GM18508 (cell line): ENCODE results near the gene CALD1.
"Not testable (repeated sequence)": the region's sequence is repeated elsewhere in the genome, so short reads cannot be mapped to it uniquely, and the experiment has no call there.

Source experiments
- ATAC-seq: cut with Tn5 transposase; IDR thresholded peaks from one replicate; pipeline ENCODE4 v1.9.1; 2021; ENCODE audit warnings: moderate number of reproducible peaks; ENCODE audit not compliant: insufficient read depth, unreplicated experiment

CALD1 gene

DNA sequence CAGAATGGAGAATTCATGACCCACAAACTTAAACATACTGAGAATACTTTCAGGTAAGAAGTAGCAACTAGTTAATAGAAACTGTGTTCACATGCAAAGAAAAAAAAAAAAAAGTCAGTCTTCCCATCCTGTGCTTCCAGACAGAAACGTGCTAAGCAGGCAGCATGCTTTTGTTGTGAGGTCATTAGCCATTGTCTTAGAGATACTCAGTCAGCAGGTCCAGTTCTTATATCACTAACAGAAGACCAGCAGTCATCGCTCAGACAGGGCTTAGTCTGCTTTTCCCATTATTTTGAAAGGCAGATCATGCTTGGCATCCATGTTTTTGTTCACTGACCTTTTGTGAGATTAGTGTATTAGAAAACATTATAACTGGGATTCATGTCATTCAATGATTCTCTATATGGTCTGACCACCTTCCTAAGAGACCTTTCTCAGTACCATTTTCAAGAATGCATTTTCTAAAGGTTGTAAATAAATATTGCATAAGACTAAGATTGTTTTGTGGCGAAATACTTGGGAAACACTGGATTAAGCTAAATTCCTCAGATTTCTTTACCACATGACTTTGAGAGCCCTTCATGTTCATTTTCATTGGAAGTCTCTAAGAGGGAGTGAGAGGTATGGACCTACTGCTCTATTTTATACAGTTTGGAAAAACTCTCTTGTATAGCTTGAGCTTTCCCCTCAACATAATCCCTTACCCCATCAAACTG, 161.9 kb downstream of the CALD1 start:
- ATAC-seq = no peak

GRCh38 chr7:134941952-134942351, 162.5 kb downstream of the CALD1 start:
- no peak for ATAC-seq

DNA sequence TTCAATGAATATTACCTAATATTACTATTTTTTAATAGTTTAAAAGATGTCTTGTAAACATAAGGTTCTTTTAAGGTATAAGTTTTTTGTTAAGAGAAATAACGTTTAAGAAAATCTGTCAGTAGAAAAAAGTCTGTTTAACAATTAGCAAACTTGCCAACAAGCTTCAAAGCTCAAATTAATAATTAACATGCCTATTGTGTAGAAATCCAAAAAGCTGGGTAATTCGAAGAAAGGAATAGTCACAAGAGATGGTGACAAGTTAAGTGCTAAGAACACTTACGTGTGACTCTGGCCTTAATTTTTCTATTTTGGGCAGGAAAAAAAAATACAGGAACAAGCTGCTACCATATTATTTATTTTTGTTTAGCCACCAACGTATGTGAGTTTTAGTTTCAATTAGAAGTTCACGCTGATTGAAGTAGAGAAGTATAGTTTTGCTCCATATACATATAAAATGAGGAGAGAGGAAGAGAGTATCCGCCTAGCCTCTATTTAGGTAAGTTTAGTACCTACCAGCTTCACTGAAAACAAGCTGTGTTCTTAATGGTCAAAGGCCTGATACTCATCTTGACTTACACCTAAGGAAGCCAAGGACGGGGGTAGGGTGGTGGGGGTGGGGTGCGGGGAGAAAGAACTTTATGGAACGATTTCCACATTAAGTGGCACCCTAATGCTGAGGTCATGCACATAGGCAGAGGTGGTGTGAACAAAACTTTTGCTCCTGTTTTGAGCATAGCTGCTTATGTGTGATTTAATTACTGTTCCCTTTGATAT, 163.4 kb downstream of the CALD1 start:
- no peak for ATAC-seq

- no peak for ATAC-seq
Measured at GRCh38 chr7:134943785-134944400, 164.5 kb downstream of the CALD1 start.

- no peak for ATAC-seq
Measured at GRCh38 chr7:134945691-134946090, 166.3 kb downstream of the CALD1 start.

- no peak for ATAC-seq
Measured at GRCh38 chr7:134946260-134946659, 166.8 kb downstream of the CALD1 start.

GRCh38 chr7:134947329-134947728, 167.9 kb downstream of the CALD1 start:
- ATAC-seq = no peak

DNA sequence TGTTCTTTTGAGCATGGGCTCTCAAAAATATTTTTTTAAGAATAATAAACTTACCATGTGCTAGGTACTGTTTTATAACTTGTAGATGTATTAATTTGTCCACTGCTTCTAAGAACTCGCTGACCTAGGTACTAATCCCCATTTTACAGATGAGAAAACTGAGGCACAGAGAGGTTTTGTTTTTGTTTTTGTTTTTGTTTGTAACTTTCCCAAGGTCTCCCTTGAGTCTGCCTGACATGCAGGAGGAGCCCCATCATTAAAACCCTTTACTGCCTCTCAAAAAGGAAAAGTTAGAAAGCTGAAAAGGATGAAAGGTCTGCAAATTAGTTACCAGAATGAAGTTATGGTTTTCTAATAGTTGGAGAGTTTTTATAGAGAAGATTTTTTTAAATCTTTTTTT, 168.4 kb downstream of the CALD1 start:
- no peak for ATAC-seq

GRCh38 chr7:134948246-134948645, 168.8 kb downstream of the CALD1 start:
- ATAC-seq = no peak

DNA sequence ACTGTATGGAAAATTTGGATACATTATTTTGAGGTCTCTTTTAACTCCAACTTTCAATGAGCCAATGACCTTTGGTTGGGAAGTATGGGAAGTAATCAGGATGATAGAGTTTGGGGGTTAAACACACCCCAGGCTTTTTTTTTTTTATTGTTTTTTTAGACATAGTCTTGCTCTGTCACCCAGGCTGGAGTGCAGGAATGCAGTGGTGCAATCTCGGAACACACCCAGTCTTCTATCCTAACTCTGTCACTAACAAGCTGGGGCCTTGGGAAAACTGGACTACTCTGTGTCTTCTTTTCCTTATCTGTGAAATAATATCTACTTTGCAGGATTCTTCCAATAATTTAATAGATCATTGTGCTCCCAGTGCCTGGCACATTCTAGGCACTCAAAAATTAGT, 169.3 kb downstream of the CALD1 start:
- no peak for ATAC-seq

GRCh38 chr7:134949171-134949570, 169.7 kb downstream of the CALD1 start:
- no peak for ATAC-seq

DNA sequence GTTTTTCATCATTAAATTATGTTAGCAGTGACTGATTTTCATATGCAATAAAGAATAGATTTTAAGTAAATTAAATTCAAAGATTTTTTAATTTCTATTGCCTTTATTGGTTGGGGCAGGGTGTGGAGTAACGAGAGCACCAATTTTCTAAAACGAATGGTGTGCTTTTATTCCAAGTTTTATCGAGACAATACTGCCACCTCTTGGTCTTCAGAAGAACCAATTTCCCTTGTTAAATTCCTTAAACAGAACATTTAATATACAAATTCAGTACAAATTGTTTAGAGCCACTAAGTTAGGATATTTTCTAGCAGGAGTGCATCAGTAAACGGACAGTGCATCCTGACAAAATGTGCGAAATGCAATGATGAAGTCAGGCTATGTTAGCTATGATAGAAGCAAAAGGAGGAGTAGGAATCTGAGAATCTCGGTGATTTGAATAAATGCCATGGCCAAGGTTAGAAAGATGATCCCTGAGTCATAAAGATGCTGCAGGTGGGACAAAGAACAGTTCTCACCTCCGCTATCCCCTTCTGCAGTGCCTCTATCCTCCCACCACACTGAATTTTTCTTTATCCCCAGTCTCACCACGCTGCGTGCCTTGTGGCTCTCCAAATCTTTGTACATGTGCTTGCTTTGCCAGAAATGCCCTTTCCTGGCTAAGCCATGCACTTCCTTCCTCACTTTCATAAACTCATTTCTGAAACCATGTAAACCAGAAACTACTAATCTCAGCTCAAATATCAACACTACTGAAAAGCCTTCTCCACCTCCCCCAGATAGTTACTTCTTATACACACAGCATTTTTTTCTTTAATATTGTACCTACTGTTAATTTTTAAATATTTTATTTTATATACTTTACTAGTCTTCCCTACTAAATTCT, 175.0 kb downstream of the CALD1 start:
- no peak for ATAC-seq

DNA sequence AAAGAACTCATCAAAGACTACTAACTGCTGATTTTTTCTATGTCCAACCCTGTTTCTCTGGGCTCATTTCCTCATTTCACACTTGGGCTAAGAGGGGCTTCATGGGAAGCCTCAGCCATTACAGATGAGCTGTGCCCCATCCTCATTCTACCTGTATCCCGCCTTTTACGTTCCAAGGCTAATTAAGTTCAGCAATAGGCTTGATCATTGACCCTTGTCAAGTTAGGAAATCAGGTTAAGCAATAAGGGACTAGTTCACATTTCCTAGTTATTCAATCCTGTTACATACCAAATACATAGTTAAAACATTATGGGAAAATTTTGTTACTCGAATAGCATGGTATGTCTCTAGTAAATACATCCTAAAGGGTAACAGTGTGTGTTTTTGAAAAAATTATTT, 177.6 kb downstream of the CALD1 start:
- ATAC-seq = no peak

GRCh38 chr7:134959810-134960209, 180.4 kb downstream of the CALD1 start:
- no peak for ATAC-seq

GRCh38 chr7:134962270-134962780, 182.9 kb downstream of the CALD1 start:
- ATAC-seq = no peak

DNA sequence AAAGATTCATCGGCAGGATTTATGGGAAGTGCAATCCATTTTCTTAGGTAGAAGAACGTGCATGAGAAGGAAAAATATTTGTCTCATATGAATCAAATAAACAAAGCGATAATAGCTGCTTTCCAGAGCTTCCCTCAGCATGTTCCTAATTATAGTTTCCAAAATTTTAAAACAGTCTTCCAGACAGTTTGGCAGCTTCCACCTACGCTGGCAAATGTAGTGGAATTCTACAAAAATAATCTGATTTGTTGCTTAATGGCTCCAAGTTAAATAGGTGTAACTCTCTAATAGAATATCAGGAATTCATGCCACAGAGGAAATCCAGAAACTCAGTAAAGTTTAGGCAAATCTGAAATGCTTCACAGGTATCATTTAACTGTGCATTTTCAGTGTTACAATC, 183.6 kb downstream of the CALD1 start:
- no peak for ATAC-seq

- ATAC-seq = no peak
Measured at GRCh38 chr7:134966691-134967090, 187.3 kb downstream of the CALD1 start.

DNA sequence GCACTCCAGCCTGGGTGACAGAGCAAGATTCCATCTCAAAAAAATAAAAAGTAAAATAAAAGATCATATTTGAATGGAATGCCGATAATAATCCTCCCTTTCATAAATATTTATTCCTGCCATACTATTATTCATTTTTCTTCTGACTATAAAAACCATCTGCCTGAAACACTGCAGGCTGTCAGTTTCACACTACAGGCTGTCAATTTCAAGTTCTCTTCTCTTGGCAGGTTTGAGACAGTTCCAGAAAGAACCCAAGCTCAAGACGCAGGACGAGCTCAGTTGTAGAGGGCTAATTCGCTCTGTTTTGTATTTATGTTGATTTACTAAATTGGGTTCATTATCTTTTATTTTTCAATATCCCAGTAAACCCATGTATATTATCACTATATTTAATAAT, 188.7 kb downstream of the CALD1 start:
- ATAC-seq = no peak

GRCh38 chr7:134981645-134982044, 202.2 kb downstream of the CALD1 start:
- ATAC-seq = not testable (repeated sequence)

- peak; percentile 25 for ATAC-seq
Measured at GRCh38 chr7:134985894-134986362, 206.5 kb downstream of the CALD1 start.
